NK-92 treated with Interleukin-12 subunit alpha and Interleukin-12 subunit beta, amount 100 ng/mL, for 24 hours (cell line): Measurements from ENCODE around the gene POU6F1.
"Not testable (repeated sequence)": the region's sequence is repeated elsewhere in the genome, so short reads cannot be mapped to it uniquely, and the experiment has no call there.

ENCODE experiments used
- DNase-seq: peaks from one replicate; lab custom pipeline; 2025; lab: John Stamatoyannopoulos, UW

POU6F1 gene, protein sequence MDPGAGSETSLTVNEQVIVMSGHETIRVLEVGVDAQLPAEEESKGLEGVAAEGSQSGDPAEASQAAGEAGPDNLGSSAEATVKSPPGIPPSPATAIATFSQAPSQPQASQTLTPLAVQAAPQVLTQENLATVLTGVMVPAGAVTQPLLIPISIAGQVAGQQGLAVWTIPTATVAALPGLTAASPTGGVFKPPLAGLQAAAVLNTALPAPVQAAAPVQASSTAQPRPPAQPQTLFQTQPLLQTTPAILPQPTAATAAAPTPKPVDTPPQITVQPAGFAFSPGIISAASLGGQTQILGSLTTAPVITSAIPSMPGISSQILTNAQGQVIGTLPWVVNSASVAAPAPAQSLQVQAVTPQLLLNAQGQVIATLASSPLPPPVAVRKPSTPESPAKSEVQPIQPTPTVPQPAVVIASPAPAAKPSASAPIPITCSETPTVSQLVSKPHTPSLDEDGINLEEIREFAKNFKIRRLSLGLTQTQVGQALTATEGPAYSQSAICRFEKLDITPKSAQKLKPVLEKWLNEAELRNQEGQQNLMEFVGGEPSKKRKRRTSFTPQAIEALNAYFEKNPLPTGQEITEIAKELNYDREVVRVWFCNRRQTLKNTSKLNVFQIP

DNA sequence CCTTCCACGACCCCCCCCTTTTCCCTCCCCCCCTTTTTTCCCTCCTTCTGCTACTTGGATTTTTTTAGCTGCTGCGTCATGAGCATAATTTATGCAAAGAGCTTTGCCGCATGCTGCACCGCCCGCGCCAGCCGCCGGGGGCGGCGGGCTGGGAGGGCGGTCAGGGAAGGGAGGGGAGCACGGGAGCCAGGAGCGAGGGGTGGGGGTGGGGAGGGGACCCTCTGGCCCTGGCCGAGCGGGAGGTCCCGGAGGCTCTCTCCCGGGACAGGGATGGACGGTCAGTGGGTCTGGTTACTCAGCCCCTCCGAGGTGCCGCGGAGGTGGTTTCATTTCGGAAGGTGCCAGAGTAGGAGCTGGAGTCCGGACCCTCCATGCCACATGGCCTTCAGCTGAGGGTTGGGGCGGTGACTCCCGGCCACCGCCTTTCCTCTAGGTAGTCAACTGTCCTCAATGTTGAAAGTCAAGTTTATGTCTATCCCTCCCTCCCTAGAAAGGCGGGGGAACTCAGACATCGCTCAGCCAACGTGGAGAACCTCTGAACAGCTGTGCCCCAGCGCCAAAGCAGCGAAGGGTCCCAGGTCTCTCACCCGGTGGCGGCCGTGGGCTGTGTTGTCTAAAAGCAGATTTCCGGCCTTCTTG, at the start of gene POU6F1:
TSS of gene POU6F1 (minus strand) at position 95 of the 639 bp plus-strand sequence. CDS start 11,226 bp downstream, outside the sequence.
- peak; percentile 25 for DNase-seq

DNA sequence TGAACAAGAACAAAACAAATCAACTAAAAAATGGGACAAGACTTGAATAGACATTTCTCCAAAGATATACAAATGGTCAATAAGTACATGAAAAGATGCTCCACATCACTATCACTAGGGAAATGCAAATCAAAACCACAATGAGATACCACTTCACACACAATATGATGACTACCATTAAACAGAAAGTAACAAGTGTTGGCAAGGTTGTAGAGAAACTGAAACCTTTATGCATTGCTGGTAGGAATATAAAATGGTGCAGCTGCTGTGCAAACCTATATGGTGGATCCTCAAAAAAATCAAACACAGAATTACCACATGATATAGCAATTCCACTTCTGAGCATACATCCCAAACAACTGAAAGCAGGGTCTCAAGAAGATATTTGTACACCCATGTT, 47.2 kb upstream of the POU6F1 start:
- DNase-seq: no peak

DNA sequence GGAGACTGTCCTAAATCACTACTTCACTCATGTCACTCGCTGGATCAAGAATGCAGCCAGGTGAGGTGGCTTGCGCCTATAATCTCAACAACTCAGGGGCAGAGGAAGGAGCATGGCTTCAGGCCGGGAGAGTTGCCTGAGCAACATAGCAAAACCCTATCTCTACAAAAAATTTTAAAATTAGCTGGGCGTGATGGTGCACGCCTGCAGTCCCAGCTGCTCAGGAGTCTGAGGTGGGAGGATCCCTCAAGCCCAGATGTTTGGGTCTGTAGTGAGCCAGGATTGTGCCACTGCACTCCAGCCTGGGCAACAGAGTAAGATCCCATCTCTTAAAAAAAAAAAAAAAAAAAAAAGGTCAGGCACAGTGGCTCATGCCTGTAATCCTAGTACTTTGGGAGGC, 46.4 kb upstream of the POU6F1 start:
- no peak for DNase-seq

DNA sequence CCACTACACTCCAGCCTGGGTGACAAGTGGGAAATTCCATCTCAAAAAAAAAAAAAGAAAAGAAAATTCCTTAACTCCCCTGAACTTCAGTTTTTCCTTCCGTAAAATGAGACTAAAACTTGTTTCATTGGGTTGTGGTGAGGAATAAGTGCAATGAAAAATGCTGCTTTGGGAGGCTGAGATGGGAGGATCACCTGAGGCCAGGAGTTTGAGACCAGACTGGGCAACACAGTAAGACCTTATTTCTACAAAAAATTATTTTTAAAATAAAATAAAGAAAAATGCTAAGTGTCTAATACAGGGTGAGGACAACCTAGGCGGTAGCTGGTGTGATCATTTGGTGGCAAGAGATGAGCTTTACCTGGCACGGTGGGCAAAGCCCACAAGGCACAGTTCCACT, 45.5 kb upstream of the POU6F1 start:
- no peak for DNase-seq

DNA sequence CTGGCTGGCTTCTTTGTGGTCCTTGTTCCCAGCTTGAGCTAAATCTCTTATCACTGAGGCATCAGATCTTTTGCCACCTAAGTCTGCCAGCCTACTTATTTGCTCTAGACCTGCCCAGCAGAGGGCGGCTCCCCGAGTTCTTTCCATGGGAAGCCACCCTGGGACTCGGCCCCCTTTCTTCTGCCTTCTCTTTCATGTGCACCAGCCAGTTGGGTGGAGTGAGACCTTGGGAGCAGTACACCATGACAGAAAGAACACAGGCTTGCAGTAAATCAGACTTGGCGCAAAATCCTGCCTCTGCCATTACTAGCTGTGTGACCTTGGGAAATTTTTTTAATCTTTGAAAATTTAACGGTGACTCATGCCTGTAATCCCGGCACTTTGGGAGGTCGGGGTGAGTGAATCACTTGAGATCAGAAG, 44.9 kb upstream of the POU6F1 start:
- no peak for DNase-seq

DNA sequence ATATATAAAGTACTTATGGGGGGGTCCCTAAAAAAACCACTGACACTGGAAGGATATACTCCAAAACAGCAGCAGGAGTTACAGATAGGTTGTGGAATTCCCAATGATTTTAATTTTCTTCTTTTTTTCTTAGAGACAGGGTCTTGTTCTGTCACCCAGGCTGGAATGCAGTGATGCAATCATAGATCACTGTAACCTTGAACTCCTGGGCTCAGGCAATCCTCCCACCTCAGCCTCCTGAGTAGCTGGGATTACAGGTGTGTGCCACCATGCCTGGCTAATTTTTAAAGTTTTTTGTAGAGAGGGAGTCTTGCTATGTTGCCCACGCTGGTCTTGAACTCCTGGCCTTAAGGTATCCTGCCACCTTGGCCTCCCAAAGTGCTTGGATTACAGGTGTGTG, 41.7 kb upstream of the POU6F1 start:
- not testable (repeated sequence) for DNase-seq

DNA sequence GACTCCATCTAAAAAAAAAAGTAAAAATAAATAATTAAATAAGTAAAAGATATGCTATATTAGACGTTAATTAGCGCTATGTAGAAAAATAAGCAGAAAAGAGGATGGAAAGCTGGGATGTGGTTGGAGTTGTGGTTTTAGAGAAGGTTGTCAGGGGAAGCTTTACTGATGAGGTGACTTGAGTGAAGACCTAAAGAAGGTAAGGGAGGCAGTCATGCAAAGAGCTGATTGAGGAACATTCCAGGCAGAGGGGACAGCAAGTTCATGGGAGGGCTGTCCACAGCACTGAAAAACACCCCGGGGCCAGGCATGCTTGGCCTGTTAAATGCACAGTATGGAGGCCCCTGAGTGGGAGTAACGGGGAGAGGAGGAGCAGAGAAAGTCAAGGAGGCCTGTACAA, 36.7 kb upstream of the POU6F1 start:
- DNase-seq: no peak

DNA sequence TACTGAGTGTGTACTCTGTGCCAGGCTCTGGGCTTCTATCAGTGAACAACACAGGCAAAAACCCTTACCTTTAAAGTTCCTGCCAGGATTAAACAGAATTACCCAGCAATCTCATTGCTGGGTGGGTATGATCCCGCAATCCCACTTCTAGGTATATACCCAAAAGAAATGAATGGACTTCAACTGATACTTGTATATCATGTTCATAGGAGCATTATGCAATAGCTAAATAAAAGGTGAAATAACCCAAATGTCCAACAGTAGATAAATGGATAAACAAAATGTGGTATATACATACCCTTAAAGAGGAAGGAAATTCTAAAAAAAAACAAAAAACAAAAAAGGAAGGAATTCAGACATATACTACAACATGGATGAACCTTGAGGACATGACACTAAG, 35.4 kb upstream of the POU6F1 start:
- DNase-seq: no peak

DNA sequence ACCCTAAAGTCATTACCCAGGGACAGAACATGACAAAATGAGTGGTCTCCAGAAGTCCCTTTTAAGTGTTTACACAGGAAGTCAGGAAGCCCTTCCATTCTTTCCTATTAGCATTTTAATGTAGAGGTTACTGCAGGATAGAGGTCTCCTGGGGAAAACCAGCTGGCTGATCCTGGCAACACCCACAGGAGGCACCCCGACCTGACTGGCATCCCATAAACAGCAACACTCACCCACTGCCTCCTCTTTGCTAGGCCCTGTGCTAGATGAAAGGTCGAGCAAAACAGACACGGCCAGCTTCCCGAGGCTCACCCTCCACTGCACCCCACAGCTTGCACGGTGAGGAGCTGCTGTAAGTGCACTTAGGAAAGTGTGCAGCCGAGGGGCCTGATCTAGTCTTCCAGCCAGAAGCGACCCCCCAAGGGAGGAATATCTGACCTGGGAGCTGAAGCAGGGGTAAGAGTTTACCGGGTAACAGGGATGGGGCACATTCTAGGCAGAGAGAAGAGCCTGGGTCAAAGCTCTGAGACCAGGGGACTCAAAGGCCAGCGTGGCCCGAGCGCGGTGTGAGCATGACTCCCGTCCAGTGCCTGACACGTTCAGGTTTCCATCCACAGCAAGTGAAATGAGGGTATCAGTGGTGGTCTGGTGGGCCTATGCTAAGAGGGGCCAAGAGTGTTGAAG, 29.8 kb upstream of the POU6F1 start:
- no peak for DNase-seq

DNA sequence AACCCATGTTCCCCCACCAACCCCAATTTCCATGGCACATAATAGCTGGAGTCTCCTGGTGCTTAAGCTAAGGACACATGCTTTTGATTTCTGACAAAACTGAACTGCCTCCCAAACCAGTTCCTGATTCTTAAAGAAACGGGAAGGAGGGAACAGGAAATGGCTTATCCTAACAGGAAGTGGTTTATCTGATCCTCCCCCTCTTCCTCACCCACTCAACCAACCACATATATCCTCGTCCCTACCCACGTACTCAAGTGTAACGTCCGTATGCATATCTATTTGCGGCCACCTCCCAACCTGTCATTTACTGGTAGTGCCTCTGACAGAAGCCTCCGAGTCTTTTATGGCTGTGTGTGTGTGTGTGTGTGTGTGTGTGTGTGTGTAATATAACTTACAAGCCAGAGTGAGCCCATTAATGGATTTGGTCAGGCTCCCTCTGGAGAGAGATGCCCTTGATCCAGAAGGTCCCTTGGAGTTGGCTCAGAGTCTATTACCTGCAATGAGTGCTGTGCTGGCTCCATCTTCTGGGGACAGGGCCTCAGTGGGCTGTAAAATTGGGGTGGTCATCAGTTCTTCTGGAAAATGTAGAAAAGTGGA, 28.5 kb upstream of the POU6F1 start:
- no peak for DNase-seq

DNA sequence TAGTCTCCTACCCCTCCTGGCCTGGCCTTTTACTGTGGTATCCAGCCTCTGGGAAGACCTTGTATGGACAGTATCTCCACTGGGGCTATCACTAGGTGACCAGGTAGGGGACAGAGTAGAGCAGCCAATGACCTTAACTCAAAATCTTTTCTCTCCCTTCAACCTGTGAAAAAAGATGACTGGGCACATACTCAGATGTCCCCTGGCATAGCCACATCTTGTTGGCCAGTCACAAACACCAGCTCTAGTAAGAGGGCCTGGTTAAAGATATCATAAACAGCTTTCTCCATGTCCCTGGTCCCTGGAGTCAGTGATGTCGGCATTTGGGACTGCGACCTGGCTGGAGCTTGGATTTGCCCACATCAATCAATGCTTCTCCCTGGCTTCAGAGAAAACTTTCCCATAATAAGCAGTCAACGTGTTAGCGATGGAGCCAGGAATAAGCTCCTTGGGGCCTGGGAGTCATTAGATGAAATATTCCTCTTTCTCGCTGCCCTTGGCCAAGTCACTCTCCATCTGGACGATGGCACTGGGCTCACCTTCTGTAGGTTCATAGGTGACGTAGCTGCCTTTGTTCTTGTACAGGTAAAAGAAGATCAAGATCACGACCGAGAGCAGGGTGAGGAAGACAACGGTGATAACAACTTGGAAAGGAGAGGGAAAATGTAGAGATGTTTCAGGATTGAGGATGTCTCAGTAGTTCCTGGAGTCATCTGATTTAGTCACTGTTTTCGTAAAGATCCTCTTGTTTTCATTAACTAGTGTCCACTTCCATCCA, 27.8 kb upstream of the POU6F1 start:
- DNase-seq: no peak

DNA sequence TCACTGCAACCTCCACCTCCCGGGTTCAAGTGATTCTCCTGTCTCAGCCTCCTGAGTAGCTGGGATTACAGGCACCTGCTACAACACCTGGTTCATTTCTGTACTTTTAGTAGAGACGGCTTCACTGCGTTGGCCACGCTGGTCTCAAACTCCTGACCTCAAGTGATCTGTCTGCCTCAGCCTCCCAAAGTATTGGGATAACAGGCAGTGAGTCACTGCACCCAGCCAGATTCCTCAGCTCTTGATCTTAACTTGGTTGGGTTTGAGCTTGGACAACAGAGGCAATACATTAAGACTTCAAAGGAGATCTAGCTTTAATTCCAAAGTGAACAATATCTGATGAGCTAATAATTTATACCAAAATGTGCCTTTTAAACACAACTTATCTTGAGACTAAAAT, 26.4 kb upstream of the POU6F1 start:
- DNase-seq: no peak

DNA sequence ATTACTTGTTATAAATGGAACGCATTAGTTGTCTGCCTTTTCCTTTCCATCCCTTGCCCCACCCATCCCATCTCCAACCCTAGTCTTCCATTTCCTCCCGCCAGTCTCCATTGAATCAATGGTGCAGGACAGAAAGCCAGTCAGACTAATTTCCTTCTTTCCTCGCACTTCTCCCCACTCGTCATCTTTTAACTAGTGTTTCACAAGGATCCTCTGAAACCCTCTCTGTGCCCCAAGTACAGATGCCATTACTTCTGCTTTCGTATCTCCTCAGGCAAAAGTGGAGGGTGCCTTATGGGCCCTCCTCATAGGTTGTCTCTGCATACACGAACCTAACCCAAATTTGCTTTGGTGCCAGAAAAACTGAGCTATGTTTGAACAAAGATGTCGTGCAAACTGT, 25.0 kb upstream of the POU6F1 start:
- DNase-seq: no peak

DNA sequence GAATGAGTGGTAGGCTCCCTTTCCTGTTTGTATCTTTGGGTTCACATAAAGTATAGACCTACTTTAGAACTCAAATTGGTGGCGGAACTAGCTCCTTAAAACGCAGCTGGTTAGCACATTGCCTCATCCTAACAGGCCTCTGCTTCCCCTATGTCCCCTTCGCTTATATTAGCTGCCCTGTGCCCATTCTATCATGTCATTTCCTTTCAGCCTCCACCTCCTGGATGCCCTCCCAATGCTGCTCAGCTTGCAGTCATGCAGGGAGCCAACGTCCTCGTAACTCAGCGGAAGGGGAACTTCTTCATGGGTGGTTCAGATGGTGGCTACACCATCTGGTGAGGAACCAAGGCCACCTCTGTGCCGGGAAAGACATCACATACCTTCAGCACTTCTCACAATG, 24.3 kb upstream of the POU6F1 start:
- DNase-seq: no peak

DNA sequence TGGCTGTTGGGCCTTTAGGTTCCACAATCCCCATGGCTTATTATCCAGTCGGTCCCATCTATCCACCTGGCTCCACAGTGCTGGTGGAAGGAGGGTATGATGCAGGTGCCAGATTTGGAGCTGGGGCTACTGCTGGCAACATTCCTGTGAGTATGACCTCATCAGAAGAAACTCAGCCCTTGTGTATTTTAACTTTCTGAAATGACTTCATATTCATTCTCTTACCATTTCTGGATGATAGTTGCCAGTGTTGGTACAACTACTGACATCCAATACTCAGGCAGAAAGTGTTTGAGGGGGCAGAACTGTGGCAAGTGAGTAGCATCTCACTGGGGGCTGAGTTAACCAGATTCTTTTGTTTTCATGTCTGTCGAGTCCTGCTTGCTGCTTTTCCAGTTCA, 23.1 kb upstream of the POU6F1 start:
- DNase-seq: no peak

DNA sequence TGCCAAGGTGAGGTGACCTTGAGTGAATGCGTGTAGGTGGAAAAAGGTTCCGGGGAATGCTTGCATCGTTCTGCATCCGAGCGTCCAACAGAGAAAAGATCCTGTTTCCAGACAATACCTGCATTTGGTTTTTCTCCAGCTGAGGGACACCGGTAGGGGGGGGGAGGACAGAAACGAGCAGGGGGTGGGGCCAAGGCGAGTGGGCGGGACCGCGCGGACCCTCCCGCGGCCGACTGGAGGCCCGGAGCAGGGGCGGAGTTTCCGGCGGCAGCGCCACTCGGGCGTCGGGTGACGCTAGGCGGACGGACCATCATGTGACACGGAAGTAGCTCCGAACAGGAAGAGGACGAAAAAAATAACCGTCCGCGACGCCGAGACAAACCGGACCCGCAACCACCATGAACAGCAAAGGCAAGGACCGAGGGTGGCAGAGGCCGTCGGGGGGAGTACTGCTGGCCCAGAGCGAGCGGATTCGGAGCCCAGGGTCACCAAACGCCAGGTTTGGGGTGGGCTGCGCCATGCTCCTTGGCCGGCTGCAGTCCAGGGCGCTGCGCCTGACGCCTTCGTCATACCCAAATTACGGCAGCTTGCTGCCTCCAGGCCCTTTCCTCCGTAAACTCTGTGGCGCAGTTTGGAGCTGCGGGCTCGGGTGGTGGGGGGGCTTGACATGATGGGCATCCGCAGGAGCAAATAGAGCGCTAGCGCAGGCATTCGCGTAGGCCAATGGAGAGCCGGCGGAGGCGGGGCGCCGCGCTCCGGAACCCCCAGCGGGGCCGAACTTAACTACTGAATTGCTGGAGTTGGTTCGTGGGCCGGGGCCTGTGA, 20.9 kb upstream of the POU6F1 start, which contains the start of gene DAZAP2:
TSS of gene DAZAP2 (plus strand) at position 317 of the 825 bp plus-strand sequence. CDS start at position 399, 82 bp downstream.
- peak; percentile 90 for DNase-seq

DNA sequence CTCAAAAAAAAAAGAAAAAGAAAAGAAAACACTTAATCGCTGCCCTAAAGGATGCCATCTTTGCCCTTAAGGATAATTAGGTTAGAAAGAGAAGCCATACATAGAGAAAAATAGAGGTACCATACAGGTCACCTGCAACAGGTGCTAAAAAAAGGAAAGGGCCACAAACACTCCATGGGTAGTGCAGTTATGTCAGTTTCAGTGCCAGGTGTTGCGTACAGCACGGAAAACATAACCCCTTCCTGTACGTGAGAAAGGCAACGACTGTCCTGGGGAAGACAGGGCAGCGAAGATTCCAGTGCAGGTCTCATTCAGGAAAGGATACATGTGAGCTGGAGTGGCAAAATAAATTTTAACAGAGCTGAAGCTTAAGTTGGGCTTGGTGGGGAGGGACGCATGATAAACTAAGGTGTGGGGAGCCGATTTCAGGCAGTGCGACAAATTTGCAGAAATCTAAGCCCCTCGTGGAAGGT, 20.2 kb upstream of the POU6F1 start:
- DNase-seq: no peak

DNA sequence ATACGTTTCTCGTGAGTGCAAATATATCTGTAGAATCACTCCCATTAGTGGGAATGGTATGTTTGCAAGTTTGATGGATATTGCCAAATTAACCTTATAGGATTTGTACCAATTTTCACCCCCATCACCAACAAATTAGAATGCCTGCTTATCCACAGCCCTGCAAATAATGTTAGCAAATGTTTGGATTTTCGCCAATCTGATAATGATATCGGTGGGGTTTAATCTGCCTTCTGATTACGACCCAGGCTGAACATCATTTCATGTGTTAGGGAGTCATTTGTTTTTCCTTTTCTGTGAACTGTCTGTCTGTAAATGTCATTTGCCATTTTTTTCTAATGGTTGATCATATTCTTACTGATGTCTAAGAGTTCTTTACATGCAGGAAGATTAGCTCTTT, 16.7 kb upstream of the POU6F1 start:
- no peak for DNase-seq

DNA sequence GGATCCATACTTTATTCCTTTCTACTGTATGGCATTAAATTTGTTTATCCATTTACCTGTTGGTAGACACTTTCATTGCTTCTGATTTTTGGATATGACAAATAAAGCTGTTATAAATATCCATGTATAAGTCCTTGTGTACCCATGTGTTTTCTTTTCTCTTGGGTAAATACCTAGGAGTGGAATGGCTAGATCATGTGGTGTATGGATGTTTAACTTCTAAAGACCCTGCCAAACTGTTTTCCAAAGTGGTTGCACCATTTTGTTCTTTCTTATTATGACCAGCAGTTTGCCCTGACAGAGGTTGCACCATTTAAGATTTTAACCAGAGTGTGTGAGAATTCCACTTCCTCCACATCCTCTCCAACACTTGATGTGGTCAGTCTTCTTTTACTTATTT, 14.8 kb upstream of the POU6F1 start:
- DNase-seq: no peak

DNA sequence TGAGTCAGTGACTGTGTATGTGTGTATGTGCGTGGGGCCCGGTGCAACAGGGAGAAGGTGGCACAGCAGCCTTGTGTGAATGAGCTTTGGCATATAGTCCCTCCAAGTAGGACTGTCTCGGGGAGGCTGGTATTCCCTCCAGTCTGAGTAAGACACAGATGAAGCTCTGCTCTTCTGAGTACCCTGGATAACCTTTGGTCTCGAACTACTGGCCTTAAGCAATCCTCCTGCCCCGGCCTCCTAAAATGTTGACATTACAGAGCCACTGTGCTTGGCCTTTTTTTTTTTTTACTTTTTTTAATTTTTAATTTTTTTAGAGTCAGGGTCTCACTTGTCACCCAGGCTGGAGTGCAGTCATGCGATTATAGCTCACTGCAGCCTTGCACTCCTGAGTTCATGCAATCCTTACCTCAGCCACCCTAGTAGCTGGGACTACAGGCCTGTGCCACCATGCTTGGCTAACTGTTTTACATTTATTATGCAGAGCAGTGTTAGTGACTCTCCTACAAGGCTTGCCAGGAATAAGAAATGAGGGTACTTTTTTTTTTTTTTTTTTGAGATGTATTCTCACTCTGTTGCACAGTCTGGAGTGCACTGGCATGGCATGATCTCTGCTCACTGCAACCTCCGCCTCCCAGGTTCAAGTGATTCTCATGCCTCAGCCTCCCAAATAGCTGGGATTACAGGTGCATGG, 11.4 kb upstream of the POU6F1 start:
- DNase-seq: no peak
